Prostate gland (tissue), 2 donors: ENCODE measurements around the gene DCAF12. TPM values are rescaled to one million over a fixed set of nuclear protein-coding genes. Genes with fewer than 3 reads are reported as not detected.

Experiments
- DNase-seq: peaks from one replicate; pipeline ENCODE4 v3.0.0-alpha.2; 2019; ENCODE audit warnings: low spot score
- H3K27ac ChIP-seq, 2 donors: fragments of 200-600 bp; sonication (generic); 2 replicates each; pipeline ENCODE4 v1.5.1; 2017 to 2019
- H3K27me3 ChIP-seq: fragments of 200-600 bp; sonication (generic); replicated peaks from 2 replicates; pipeline ENCODE4 v1.5.1; 2019; ENCODE audit not compliant: insufficient read depth
- H3K36me3 ChIP-seq, 2 donors: fragments of 200-600 bp; sonication (generic); 1 replicate in 1 of 2; 2 replicates in 1 of 2; pipeline versions ENCODE4 v1.5.1 to v1.8.1; 2017 to 2019
- H3K4me1 ChIP-seq: fragments of 200-600 bp; sonication (generic); replicated peaks from 2 replicates; pipeline ENCODE4 v1.5.1; 2019
- H3K4me3 ChIP-seq, 2 donors: fragments of 200-600 bp; sonication (generic); 2 replicates each; pipeline ENCODE4 v1.5.1; 2017 to 2019
- H3K9me3 ChIP-seq: fragments of 200-600 bp; sonication (generic); 2 replicates; pipeline ENCODE4 v1.5.1; 2017
- POLR2A ChIP-seq: fragments of 450-650 bp; IDR thresholded peaks from one replicate; pipeline ENCODE4 v1.6.1; 2016; ENCODE audit warnings: antibody characterized with exemption, mild to moderate bottlenecking
- POLR2AphosphoS5 ChIP-seq: sonication (generic); formaldehyde crosslinking; IDR thresholded peaks from one replicate; pipeline ENCODE4 v1.6.1; 2017; ENCODE audit warnings: antibody characterized with exemption
- WGBS: methylation state at CpG from one replicate; pipeline ENCODE4 v1.1.5; 2018; 5-methylcytosine and 5-hydroxymethylcytosine counted together
- intact Hi-C: fragments of 100-400 bp; cut with DNase I; formaldehyde crosslinking; loops from one replicate; pipeline ENCODE4 v1.14.2; 2022
- total RNA-seq, 2 donors: library from RNA; depleted of rRNA; stranded (reverse); fragments of >200 nt; gene quantifications; one replicate each; pipeline ENCODE4 v1.1.0, GENCODE V29; 2016
- TF ChIP-seq, protein P1 (sequence below), 4 experiments: fragments of 200-600 bp in 2 of 4; fragments of 450-650 bp in 2 of 4; sonication (generic) in 2 of 4; IDR thresholded peaks; 1 replicate in 3 of 4; 2 replicates in 1 of 4; pipeline ENCODE4 v1.5.1; 2016 to 2019; ENCODE audit warnings: antibody characterized with exemption in 4 of 4, mild to moderate bottlenecking in 2 of 4, moderate library complexity in 2 of 4

DCAF12 gene
- total RNA-seq = 100 to 1,000 TPM in 1 of 2 donors, 10 to 100 TPM in 1; 30.6 to 100 TPM

DNA sequence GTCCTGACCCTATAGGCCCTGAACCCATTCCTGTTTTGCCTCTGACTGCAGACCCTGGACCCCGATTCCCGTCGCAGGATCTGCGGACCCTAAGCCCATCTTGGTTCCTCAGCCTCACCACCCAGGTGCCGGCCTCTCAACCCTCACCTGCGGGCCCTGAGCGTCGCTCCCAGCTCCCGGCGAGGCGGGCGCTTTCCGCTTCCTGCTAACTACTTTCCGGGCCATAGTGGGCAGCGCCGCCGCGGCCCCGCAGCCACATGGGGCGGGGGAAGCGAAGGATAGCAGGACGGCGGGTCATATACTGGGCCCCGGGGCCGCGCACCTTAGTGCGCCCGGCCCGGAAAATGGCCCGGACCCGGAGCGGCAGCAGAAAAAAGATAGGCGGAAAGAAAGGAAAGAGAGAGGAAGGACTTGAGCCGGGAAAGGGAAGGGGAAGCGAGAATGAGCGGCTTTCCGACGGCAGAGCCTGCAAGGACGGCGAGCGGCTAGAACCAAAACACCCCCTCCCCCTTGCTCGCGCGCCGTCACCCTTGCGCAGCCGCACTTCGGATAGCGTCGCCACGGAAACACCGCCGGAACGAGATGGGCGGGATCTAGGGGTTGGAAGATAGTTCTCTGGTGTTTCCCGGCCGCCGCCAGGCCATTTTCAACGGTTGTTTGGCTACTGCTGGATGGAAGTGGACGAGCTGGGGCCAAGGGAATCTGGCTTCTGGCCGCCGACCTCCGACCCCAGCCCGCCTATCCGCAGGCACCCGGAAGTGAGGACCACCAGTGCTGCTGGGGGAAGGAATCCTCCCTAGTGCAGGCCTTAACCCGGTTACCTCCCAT, at the start of gene DCAF12:
Gene DCAF12 (minus strand): TSS at position 492 of the 828 bp plus-strand sequence. CDS start 267 bp downstream, at position 225.
- peak within 1 kb of the TSS; percentile 61 to 71 for H3K4me3 ChIP-seq
- H3K27ac ChIP-seq = peak within 1 kb of the TSS; percentile 86 to 90
- WGBS = under 1% methylated on average over 67 of the region's 67 CpGs
- DNase-seq = peak; percentile 84
- no peaks in the 10 kb centered on the region for H3K9me3 ChIP-seq
- intact Hi-C loops = loop anchor here (5.0 kb wide), 2 partner anchors 51 to 126 kb away; partner anchors contain the start of gene UBAP1
- no peaks in the 10 kb centered on the region for H3K36me3 ChIP-seq
- TF ChIP-seq, protein P1, sequence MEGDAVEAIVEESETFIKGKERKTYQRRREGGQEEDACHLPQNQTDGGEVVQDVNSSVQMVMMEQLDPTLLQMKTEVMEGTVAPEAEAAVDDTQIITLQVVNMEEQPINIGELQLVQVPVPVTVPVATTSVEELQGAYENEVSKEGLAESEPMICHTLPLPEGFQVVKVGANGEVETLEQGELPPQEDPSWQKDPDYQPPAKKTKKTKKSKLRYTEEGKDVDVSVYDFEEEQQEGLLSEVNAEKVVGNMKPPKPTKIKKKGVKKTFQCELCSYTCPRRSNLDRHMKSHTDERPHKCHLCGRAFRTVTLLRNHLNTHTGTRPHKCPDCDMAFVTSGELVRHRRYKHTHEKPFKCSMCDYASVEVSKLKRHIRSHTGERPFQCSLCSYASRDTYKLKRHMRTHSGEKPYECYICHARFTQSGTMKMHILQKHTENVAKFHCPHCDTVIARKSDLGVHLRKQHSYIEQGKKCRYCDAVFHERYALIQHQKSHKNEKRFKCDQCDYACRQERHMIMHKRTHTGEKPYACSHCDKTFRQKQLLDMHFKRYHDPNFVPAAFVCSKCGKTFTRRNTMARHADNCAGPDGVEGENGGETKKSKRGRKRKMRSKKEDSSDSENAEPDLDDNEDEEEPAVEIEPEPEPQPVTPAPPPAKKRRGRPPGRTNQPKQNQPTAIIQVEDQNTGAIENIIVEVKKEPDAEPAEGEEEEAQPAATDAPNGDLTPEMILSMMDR (IDR thresholded peaks at IDR 0.05) = peak in 1 of 4 experiments; percentile 3
- TF ChIP-seq POLR2AphosphoS5 (peak; percentile 97), POLR2A (peak; percentile 46)
- H3K4me1 ChIP-seq = peaks cover 9% of the 10 kb centered on the region
- H3K27me3 ChIP-seq = no peaks in the 10 kb centered on the region

DNA sequence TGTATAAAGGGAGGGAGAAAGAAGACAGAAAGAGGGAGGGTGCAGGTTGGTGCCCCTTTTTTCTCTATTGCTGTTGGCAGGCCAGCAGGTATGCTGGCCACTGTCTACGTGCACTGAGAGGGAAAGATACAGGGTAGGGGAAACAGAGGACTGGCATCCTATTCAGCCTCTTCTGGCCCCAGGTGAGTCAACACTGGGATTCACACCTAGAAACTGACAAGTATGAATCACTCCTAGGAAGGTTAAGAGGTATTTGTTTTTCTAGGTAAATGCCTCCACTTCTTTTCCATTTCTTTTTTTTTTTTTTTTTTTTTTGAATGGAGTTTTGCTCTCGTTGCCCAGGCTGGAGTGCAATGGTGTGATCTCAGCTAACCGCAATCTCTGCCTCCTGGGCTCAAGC, 49.6 kb upstream of the DCAF12 start:
- Histone ChIP-seq H3K27me3 (no peaks in the 10 kb centered on the region), H3K27ac (no peak overlapping the region), H3K36me3 (no peaks in the 10 kb centered on the region), H3K4me3 (no peak overlapping the region), H3K9me3 (no peaks in the 10 kb centered on the region), H3K4me1 (no peaks in the 10 kb centered on the region)
- no peak for DNase-seq
- 55% methylated on average over 3 of the region's 3 CpGs for WGBS
- TF ChIP-seq POLR2A (no peak), POLR2AphosphoS5 (no peak)
- TF ChIP-seq, protein P1 (IDR thresholded peaks at IDR 0.05) = no peak
- intact Hi-C loops = loop anchor here (5.0 kb wide), 1 partner anchor 49 kb away; the partner anchor contains the start of gene DCAF12

DNA sequence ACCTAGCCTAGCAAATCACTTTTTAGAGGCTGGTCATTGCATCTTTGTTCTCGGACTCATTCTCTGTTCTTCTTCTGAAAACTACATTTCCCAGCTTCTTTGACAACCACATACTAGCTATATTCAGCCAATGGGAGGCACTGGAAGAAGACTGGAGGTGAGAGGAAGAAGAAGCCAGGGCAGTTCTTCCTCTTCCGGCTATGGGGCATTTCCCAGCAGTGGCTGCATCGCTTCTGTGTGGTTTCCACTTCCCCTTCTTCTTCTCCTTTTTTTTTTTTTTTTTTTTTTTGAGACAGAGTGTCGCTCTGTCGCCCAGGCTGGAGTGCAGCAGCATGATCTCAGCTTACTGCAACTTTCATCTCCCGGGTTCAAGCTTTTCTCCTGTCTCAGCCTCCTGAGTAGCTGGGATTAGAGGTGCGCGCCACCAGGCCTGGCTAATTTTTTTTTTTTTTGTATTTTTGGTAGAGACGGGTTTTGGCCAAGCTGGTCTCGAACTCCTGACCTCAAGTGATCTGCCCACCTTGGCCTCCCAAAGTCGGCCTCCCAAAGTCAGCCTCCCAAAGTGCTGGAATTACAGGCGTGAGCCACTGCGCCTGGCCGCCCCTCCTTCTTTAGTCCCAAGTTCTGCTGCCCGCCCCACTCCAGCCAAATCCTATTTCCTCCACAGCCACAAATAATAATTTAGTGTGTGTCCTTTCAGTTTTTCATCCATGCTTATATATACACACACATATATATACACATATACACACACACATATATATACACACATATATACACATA, 45.4 kb upstream of the DCAF12 start:
- H3K27ac ChIP-seq = no peak overlapping the region
- no peaks in the 10 kb centered on the region for H3K4me1 ChIP-seq
- no peak overlapping the region for H3K4me3 ChIP-seq
- H3K27me3 ChIP-seq = no peaks in the 10 kb centered on the region
- intact Hi-C loops = no loop called here
- no peaks in the 10 kb centered on the region for H3K9me3 ChIP-seq
- DNase-seq = no peak
- WGBS = 86% methylated on average over 15 of the region's 15 CpGs
- TF ChIP-seq, protein P1 (IDR thresholded peaks at IDR 0.05) = no peak
- TF ChIP-seq POLR2A = no peak
- TF ChIP-seq POLR2AphosphoS5 = no peak
- no peaks in the 10 kb centered on the region for H3K36me3 ChIP-seq

DNA sequence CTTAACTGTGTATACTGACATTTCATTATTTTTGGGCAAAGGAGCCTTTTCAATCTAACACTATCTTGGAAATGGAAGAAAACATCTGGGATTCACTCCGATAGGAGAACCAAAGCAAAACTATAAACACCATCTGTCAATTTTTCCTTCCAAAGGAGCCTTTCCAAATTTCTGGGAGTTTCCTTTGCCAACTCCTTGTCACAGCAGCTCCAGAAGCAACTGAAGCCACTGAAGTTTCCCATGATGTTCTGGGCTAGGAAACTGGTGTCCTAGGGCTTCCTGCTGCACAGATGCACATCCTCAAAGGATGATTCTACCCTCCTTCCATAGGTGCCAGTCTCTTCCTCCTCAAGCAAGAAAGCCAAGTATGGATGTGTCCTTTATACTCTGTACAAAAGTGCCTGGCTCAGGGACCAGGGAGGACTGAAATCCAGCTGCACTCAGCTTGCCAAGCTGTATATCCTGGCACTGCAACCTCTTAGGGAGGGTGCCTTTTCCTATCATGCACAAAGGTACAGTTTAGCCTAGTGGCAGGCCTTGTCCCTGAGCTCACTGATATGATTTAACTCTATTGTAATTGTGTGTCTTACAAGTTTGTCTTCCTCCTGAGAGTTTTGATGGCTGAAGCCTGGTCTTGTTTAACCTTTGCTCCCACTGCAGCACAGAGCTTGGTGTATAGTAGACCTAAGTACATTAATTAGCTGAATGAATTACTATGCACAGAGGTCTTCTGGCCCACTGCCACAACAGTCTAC, 43.9 kb upstream of the DCAF12 start:
- Histone ChIP-seq H3K36me3 (no peaks in the 10 kb centered on the region), H3K4me3 (no peak overlapping the region), H3K27me3 (no peaks in the 10 kb centered on the region), H3K4me1 (no peaks in the 10 kb centered on the region), H3K9me3 (no peaks in the 10 kb centered on the region), H3K27ac (no peak overlapping the region)
- 54% methylated on average over 1 of the region's 1 CpG for WGBS
- DNase-seq = no peak
- TF ChIP-seq POLR2A (no peak), POLR2AphosphoS5 (no peak)
- TF ChIP-seq, protein P1 (IDR thresholded peaks at IDR 0.05) = no peak
- intact Hi-C loops = no loop called here
